Measurements from ENCODE around the gene HOXC12. TPM values are rescaled to one million over a fixed set of nuclear protein-coding genes. Genes with fewer than 3 reads are reported as not detected.
A peak's percentile ranks its signal among the peaks of the same experiment; 100 is the strongest.

Gene HOXC12
- total RNA-seq, 1 donor: under 0.01 TPM

- no peak within 1 kb of the TSS for H2AFZ ChIP-seq (ENCODE audit: low read length)
- no peaks in the 10 kb centered on the region for H3K79me2 ChIP-seq (ENCODE audit: insufficient read depth, low read length)
- no peak within 1 kb of the TSS for H3K4me3 ChIP-seq (ENCODE audit: insufficient read depth, low read length)
- TF ChIP-seq CTCF (IDR thresholded peaks at IDR 0.05; ENCODE audit: extremely low read depth, low read depth, low read length): no peak
- no peak within 1 kb of the TSS for H3K27ac ChIP-seq (ENCODE audit: low read depth, low read length)
- DNase-seq (ENCODE audit: insufficient read length, low spot score, missing footprints): peak; percentile 84
- no peaks in the 10 kb centered on the region for H3K4me1 ChIP-seq (ENCODE audit: insufficient read depth, low read length)
- peaks cover 6% of the 10 kb centered on the region for H4K20me1 ChIP-seq (ENCODE audit: insufficient read depth, low read length)
- H3K9me3 ChIP-seq (ENCODE audit: low read depth, low read length): no peaks in the 10 kb centered on the region
- H3K4me2 ChIP-seq (ENCODE audit: insufficient read depth, low read length): no peak within 1 kb of the TSS
- no peaks in the 10 kb centered on the region for H3K36me3 ChIP-seq (ENCODE audit: insufficient read depth, low read length)
- H3K27me3 ChIP-seq (ENCODE audit: insufficient read depth, low read length): peaks cover 98% of the 10 kb centered on the region
Measured at GRCh38 chr12:53938326-53939140, 16.2 kb upstream of the HOXC12 start, which contains the start of gene HOXC13. TSS of gene HOXC13 (plus strand) at chr12:53938831. CDS start at chr12:53938907, 76 bp downstream.

- no peak overlapping the region for H3K27ac ChIP-seq (ENCODE audit: low read depth, low read length)
- H3K27me3 ChIP-seq (ENCODE audit: insufficient read depth, low read length): peaks cover 98% of the 10 kb centered on the region
- no peaks in the 10 kb centered on the region for H3K79me2 ChIP-seq (ENCODE audit: insufficient read depth, low read length)
- no peak for TF ChIP-seq CTCF (IDR thresholded peaks at IDR 0.05; ENCODE audit: extremely low read depth, low read depth, low read length)
- peaks cover 2% of the 10 kb centered on the region for H4K20me1 ChIP-seq (ENCODE audit: insufficient read depth, low read length)
- no peak overlapping the region for H3K4me3 ChIP-seq (ENCODE audit: insufficient read depth, low read length)
- H3K4me1 ChIP-seq (ENCODE audit: insufficient read depth, low read length): no peaks in the 10 kb centered on the region
- H3K4me2 ChIP-seq (ENCODE audit: insufficient read depth, low read length): no peak overlapping the region
- H3K9me3 ChIP-seq (ENCODE audit: low read depth, low read length): no peaks in the 10 kb centered on the region
- no peak overlapping the region for H2AFZ ChIP-seq (ENCODE audit: low read length)
- DNase-seq (ENCODE audit: insufficient read length, low spot score, missing footprints): peak; percentile 87
- no peaks in the 10 kb centered on the region for H3K36me3 ChIP-seq (ENCODE audit: insufficient read depth, low read length)
Measured at GRCh38 chr12:53939141-53940108, 15.3 kb upstream of the HOXC12 start.

- Histone ChIP-seq H3K27me3 (ENCODE audit: insufficient read depth, low read length) (peaks cover 98% of the 10 kb centered on the region), H4K20me1 (ENCODE audit: insufficient read depth, low read length) (peaks cover 2% of the 10 kb centered on the region), H3K4me1 (ENCODE audit: insufficient read depth, low read length) (no peaks in the 10 kb centered on the region), H3K4me3 (ENCODE audit: insufficient read depth, low read length) (no peak overlapping the region), H3K36me3 (ENCODE audit: insufficient read depth, low read length) (no peaks in the 10 kb centered on the region), H3K79me2 (ENCODE audit: insufficient read depth, low read length) (no peaks in the 10 kb centered on the region), H2AFZ (ENCODE audit: low read length) (no peak overlapping the region), H3K9me3 (ENCODE audit: low read depth, low read length) (no peaks in the 10 kb centered on the region), H3K27ac (ENCODE audit: low read depth, low read length) (no peak overlapping the region), H3K4me2 (ENCODE audit: insufficient read depth, low read length) (no peak overlapping the region)
- no peak for TF ChIP-seq CTCF (IDR thresholded peaks at IDR 0.05; ENCODE audit: extremely low read depth, low read depth, low read length)
- DNase-seq (ENCODE audit: insufficient read length, low spot score, missing footprints): peak; percentile 63
Measured at GRCh38 chr12:53940443-53941014, 14.2 kb upstream of the HOXC12 start.
